HEK293 (cell line): ENCODE results near the gene DOCK7.

ENCODE experiments used
- CTCF ChIA-PET: fragments of 350-600 bp; formaldehyde crosslinking; extraction: SDS; loops from one replicate; lab custom pipeline; 2021; ENCODE audit warnings: antibody characterized with exemption; lab: Yijun Ruan, JAX
- POLR2A ChIA-PET: fragments of 300-600 bp; formaldehyde crosslinking; extraction: SDS; loops from one replicate; lab custom pipeline; 2020; ENCODE audit warnings: antibody characterized with exemption, inconsistent platforms; lab: Yijun Ruan, JAX
- H3K27ac ChIP-seq: fragments of 200-500 bp; sonication (Bioruptor generic); 2 replicates; pipeline ENCODE4 v1.5.1; 2014; ENCODE audit warnings: low read depth, low read length, control low read depth, inconsistent platforms; ENCODE audit errors: extremely low read depth
- H3K36me3 ChIP-seq, 2 experiments: fragments of 200-500 bp in 1 of 2; sonication (Bioruptor generic) in 1 of 2; 1 replicate in 1 of 2; 2 replicates in 1 of 2; pipeline ENCODE4 v1.5.1; 2014 to 2017; ENCODE audit warnings: inconsistent platforms in 2 of 2, low read length in 2 of 2; ENCODE audit not compliant: control insufficient read depth in 2 of 2, insufficient read depth in 1 of 2
- H3K4me1 ChIP-seq: fragments of 200-500 bp; sonication (Bioruptor generic); 2 replicates; pipeline ENCODE4 v1.5.1; 2014; ENCODE audit warnings: mild to moderate bottlenecking, low read length, inconsistent platforms; ENCODE audit not compliant: control insufficient read depth, insufficient read depth
- H3K4me3 ChIP-seq: 2 replicates; pipeline ENCODE4 v1.5.1; 2011; ENCODE audit warnings: low read depth, mild to moderate bottlenecking, control low read depth, low read length, moderate library complexity
- H3K9me3 ChIP-seq: fragments of 200-500 bp; sonication (Bioruptor generic); 2 replicates; pipeline ENCODE4 v1.5.1; 2014; ENCODE audit warnings: low read depth, low read length, inconsistent platforms; ENCODE audit not compliant: control insufficient read depth, insufficient read depth
- FEZF1 ChIP-seq: fragments of 450-650 bp; formaldehyde crosslinking; IDR thresholded peaks from 2 replicates; pipeline ENCODE4 v1.5.1; 2016; ENCODE audit warnings: missing biosample characterization, missing genetic modification characterization
- INSM2 ChIP-seq: fragments of 450-650 bp; formaldehyde crosslinking; IDR thresholded peaks from 2 replicates; pipeline ENCODE4 v1.5.1; 2016; ENCODE audit warnings: missing biosample characterization, missing genetic modification characterization
- PBX3 ChIP-seq: sonication (generic); formaldehyde crosslinking; IDR thresholded peaks from 2 replicates; pipeline ENCODE4 v1.8.1; 2022; ENCODE audit warnings: mild to moderate bottlenecking, moderate library complexity, missing genetic modification reagents
- PRDM1 ChIP-seq: fragments of 450-650 bp; formaldehyde crosslinking; IDR thresholded peaks from 2 replicates; pipeline ENCODE4; 2016; ENCODE audit warnings: missing biosample characterization, missing genetic modification characterization
- SETDB1 ChIP-seq: IDR thresholded peaks from one replicate; pipeline ENCODE4 v1.6.1; 2017; ENCODE audit warnings: mild to moderate bottlenecking, low read length, moderate library complexity, mixed read lengths; ENCODE audit not compliant: insufficient read length
- SP2 ChIP-seq: fragments of 450-650 bp; formaldehyde crosslinking; IDR thresholded peaks from 2 replicates; pipeline ENCODE4 v1.5.1; 2016; ENCODE audit warnings: missing biosample characterization, missing genetic modification characterization
- TRIM28 ChIP-seq: IDR thresholded peaks from 2 replicates; pipeline ENCODE4 v1.6.1; 2011; ENCODE audit warnings: low read length, control low read depth, borderline replicate concordance
- ZBTB7A ChIP-seq: fragments of 450-650 bp; formaldehyde crosslinking; IDR thresholded peaks from 2 replicates; pipeline ENCODE4 v1.5.1; 2016; ENCODE audit warnings: low read depth, missing biosample characterization, missing genetic modification characterization
- ZNF138 ChIP-seq: fragments of 450-650 bp; formaldehyde crosslinking; IDR thresholded peaks from 2 replicates; pipeline ENCODE4 v1.5.1; 2016; ENCODE audit warnings: missing biosample characterization, missing genetic modification characterization, borderline replicate concordance
- ZNF24 ChIP-seq: fragments of 450-650 bp; formaldehyde crosslinking; IDR thresholded peaks from 2 replicates; pipeline ENCODE4 v1.5.1; 2016; ENCODE audit warnings: missing biosample characterization, missing genetic modification characterization
- ZNF362 ChIP-seq: fragments of 450-650 bp; formaldehyde crosslinking; IDR thresholded peaks from 2 replicates; pipeline ENCODE4 v1.5.1; 2016; ENCODE audit warnings: missing biosample characterization, missing genetic modification characterization
- ZNF398 ChIP-seq: fragments of 450-650 bp; formaldehyde crosslinking; IDR thresholded peaks from 2 replicates; pipeline ENCODE4 v1.5.1; 2017; ENCODE audit warnings: missing biosample characterization, missing genetic modification characterization
- ZNF433 ChIP-seq: fragments of 450-650 bp; formaldehyde crosslinking; IDR thresholded peaks from 2 replicates; pipeline ENCODE4 v1.5.1; 2016; ENCODE audit warnings: missing biosample characterization, missing genetic modification characterization, low read depth
- ZNF596 ChIP-seq: fragments of 450-650 bp; IDR thresholded peaks from 2 replicates; pipeline ENCODE4 v1.5.0; 2018; ENCODE audit warnings: missing biosample characterization, mild to moderate bottlenecking, missing genetic modification characterization, moderate library complexity
- ZNF623 ChIP-seq: fragments of 450-650 bp; formaldehyde crosslinking; IDR thresholded peaks from 2 replicates; pipeline ENCODE4 v1.5.1; 2016; ENCODE audit warnings: missing biosample characterization, missing genetic modification characterization
- ZNF624 ChIP-seq: fragments of 450-650 bp; formaldehyde crosslinking; IDR thresholded peaks from 2 replicates; pipeline ENCODE4 v1.5.1; 2017; ENCODE audit warnings: missing biosample characterization, missing genetic modification characterization
- ZNF639 ChIP-seq: fragments of 450-650 bp; formaldehyde crosslinking; IDR thresholded peaks from 2 replicates; pipeline ENCODE4 v1.5.1; 2016; ENCODE audit warnings: missing biosample characterization, missing genetic modification characterization
- ZNF660 ChIP-seq: fragments of 450-650 bp; IDR thresholded peaks from 2 replicates; pipeline ENCODE4 v1.5.1; 2018; ENCODE audit warnings: missing biosample characterization, mild to moderate bottlenecking, missing genetic modification characterization
- ZNF670 ChIP-seq: fragments of 450-650 bp; formaldehyde crosslinking; IDR thresholded peaks from 2 replicates; pipeline ENCODE4 v1.5.1; 2016; ENCODE audit warnings: missing biosample characterization, missing genetic modification characterization, low read depth
- ZSCAN5A ChIP-seq: fragments of 450-650 bp; formaldehyde crosslinking; IDR thresholded peaks from 2 replicates; pipeline ENCODE4 v1.5.1; 2016; ENCODE audit warnings: missing biosample characterization, missing genetic modification characterization

The DOCK7 gene

GRCh38 chr1:62735491-62736171 lies 47.4 kb upstream of the DOCK7 start:
- no peak overlapping the region for H3K4me3 ChIP-seq
- H3K4me1 ChIP-seq: no peaks in the 10 kb centered on the region
- no peaks in the 10 kb centered on the region for H3K9me3 ChIP-seq
- TF ChIP-seq FEZF1 (tag by site-specific recombination) (no peak), INSM2 (tag by site-specific recombination) (no peak), ZNF596 (tag by site-specific recombination) (peak; percentile 67), SP2 (no peak), ZBTB7A (tag by site-specific recombination) (no peak), ZSCAN5A (tag by site-specific recombination) (no peak), ZNF24 (tag by site-specific recombination) (no peak), TRIM28 (no peak), ZNF624 (tag by site-specific recombination) (no peak), ZNF639 (tag by site-specific recombination) (no peak), ZNF660 (no peak), ZNF398 (tag by site-specific recombination) (no peak), PRDM1 (tag by site-specific recombination) (peak; percentile 46; the same call in 1 of the 2 replicates), ZNF670 (tag by site-specific recombination) (no peak), ZNF623 (tag by site-specific recombination) (no peak), ZNF138 (no peak), SETDB1 (no peak)
- ChIA-PET CTCF (interaction anchor here (0.6 to 3.2 kb wide), 3 partner anchors 10 to 354 kb away, joined by 4 to 14 read pairs (median 7); no protein-coding TSS in a partner anchor), POLR2A (no interaction called here)
- no peak overlapping the region for H3K27ac ChIP-seq
- no peaks in the 10 kb centered on the region for H3K36me3 ChIP-seq

- POLR2A ChIA-PET: no interaction called here
- Histone ChIP-seq H3K9me3 (no peaks in the 10 kb centered on the region), H3K27ac (no peak overlapping the region), H3K4me1 (no peaks in the 10 kb centered on the region), H3K4me3 (no peak overlapping the region), H3K36me3 (no peaks in the 10 kb centered on the region)
- TF ChIP-seq PBX3 (CRISPR knock-in tag) (no peak), ZNF433 (tag by site-specific recombination) (no peak), ZNF362 (tag by site-specific recombination) (no peak)
- CTCF ChIA-PET: interaction anchor here (1.0 to 1.2 kb wide), 2 partner anchors 13 to 21 kb away, joined by 3 to 4 read pairs; no protein-coding TSS in a partner anchor
Observed at GRCh38 chr1:62732331-62732730, 44.1 kb upstream of the DOCK7 start.
